ENCODE data around the gene RNFT2.

- TF ChIP-seq RAD21 (conservative IDR thresholded peaks at IDR 0.05 in 1 of 2, IDR thresholded peaks at IDR 0.05 in 1 of 2) = no peak
- no peak for TF ChIP-seq RCOR1 (IDR thresholded peaks at IDR 0.05; ENCODE audit: low read depth, low read length)
- no peak for TF ChIP-seq CTCF (IDR thresholded peaks at IDR 0.05)
- no peak for TF ChIP-seq ZC3H11A (IDR thresholded peaks at IDR 0.05)
- no peak for TF ChIP-seq JUNB (IDR thresholded peaks at IDR 0.05)
- no peak for TF ChIP-seq USF2 (IDR thresholded peaks at IDR 0.05)
Measured at GRCh38 chr12:116804051-116804450, 65.9 kb downstream of the RNFT2 start.
